Panc1 (cell line): ENCODE results near the gene RAP1B.

Experiments
- CTCF ChIP-seq: fragments of 450-650 bp; IDR thresholded peaks from 2 replicates; pipeline ENCODE4 v1.5.1; 2017; ENCODE audit warnings: mild to moderate bottlenecking
- REST ChIP-seq, 2 experiments: IDR thresholded peaks; 2 replicates each; pipeline ENCODE4 v1.6.1; 2011 to 2012; ENCODE audit warnings: low read depth in 2 of 2, control low read depth in 1 of 2, low read length in 1 of 2, mild to moderate bottlenecking in 1 of 2, moderate library complexity in 1 of 2; ENCODE audit not compliant: insufficient read depth in 1 of 2
- SIN3A ChIP-seq: IDR thresholded peaks from 2 replicates; pipeline ENCODE4 v1.6.1; 2012; ENCODE audit warnings: low read depth, mild to moderate bottlenecking, low read length, moderate library complexity, borderline replicate concordance; ENCODE audit not compliant: insufficient read depth

GRCh38 chr12:68587448-68587873 lies 23.2 kb upstream of the RAP1B start:
- no peak for TF ChIP-seq CTCF
- no peak for TF ChIP-seq REST (IDR thresholded peaks at IDR 0.05; ENCODE audit: insufficient read depth in 1 of 2, low read depth in 2 of 2, low read length in 1 of 2)
- no peak for TF ChIP-seq SIN3A
